Kidney epithelial cell (primary cell): Measurements from ENCODE around the gene ABCA13. TPM values are rescaled to one million over a fixed set of nuclear protein-coding genes. Genes with fewer than 3 reads are reported as not detected.
A peak's percentile ranks its signal among the peaks of the same experiment; 100 is the strongest.

Experiments used
- DNase-seq: peaks from one replicate; pipeline ENCODE4 v3.0.0-alpha.2; 2010; ENCODE audit warnings: low read depth
- H3K27me3 ChIP-seq: 2 replicates; pipeline ENCODE4 v1.6.0; 2011; ENCODE audit warnings: low read length; ENCODE audit not compliant: control insufficient read depth, insufficient read depth
- H3K36me3 ChIP-seq: 2 replicates; pipeline ENCODE4 v1.5.1; 2011; ENCODE audit warnings: low read length; ENCODE audit not compliant: control insufficient read depth, insufficient read depth
- H3K4me3 ChIP-seq: 2 replicates; pipeline ENCODE4 v1.5.1; 2011; ENCODE audit warnings: low read depth, mild to moderate bottlenecking, control low read depth, low read length
- CTCF ChIP-seq: IDR thresholded peaks from 2 replicates; pipeline ENCODE4 v1.5.1; 2011; ENCODE audit warnings: mild to moderate bottlenecking, moderate library complexity, low read length, control low read depth, inconsistent platforms; ENCODE audit not compliant: insufficient read depth, poor library complexity, severe bottlenecking
- total RNA-seq: library from RNA; depleted of rRNA; stranded (reverse); fragments of >200 nt; gene quantifications from 2 replicates; pipeline ENCODE4 v1.2.3, GENCODE V29; 2015

ABCA13 gene
- total RNA-seq, 1 donor from 2014 or later, result 0.71 TPM

GRCh38 chr7:48251766-48252165 lies 80.5 kb downstream of the ABCA13 start:
- DNase-seq, result no peak
- no peak for TF ChIP-seq CTCF
- Histone ChIP-seq H3K27me3 (no peaks in the 10 kb centered on the region), H3K4me3 (no peak overlapping the region), H3K36me3 (no peaks in the 10 kb centered on the region)

GRCh38 chr7:48252995-48253394 lies 81.7 kb downstream of the ABCA13 start:
- Histone ChIP-seq H3K4me3 (no peak overlapping the region), H3K27me3 (no peaks in the 10 kb centered on the region), H3K36me3 (no peaks in the 10 kb centered on the region)
- no peak for DNase-seq
- no peak for TF ChIP-seq CTCF

GRCh38 chr7:48255046-48255445 lies 83.8 kb downstream of the ABCA13 start:
- H3K27me3 ChIP-seq, result no peaks in the 10 kb centered on the region
- no peaks in the 10 kb centered on the region for H3K36me3 ChIP-seq
- DNase-seq, result peak; percentile 31
- no peak overlapping the region for H3K4me3 ChIP-seq
- no peak for TF ChIP-seq CTCF

DNA sequence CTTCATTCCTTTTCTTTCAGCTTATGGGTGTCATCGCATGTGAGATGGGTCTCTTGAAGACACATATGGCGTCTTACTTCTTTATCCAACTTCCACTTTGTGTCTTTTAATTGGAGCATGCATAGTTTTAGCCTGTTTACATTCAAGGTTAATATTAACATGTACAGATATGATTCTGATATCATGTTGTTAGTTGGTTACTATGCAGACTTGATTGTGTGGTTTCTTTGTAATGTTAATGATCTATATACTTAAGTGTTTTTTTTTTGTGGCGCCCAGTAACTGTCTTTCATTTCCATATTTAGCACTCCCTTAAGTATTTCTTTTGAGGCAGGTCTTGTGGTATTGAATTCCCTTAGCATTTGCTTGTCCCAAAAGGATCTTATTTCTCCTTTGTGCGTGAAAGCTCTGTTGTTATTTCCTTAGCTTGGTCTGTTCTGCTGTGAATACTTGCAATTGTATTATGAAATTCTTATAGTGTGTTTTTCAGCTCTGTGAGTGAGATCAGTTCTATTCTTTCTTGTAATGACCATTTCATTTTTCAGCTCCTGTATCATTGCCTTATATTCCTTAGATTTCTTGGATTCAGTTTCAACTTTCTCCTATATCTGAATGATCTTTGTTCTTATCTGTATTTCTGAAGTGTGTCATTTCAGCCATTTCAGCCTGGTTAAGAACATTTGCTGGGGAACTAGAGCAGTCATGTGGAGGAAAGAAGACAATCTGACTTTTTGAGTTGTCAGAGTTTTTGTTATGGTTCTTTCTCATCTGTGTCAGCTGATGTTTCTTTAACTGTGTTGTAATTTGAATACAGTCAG lies 88.4 kb downstream of the ABCA13 start:
- no peaks in the 10 kb centered on the region for H3K36me3 ChIP-seq
- DNase-seq, result no peak
- TF ChIP-seq CTCF, result no peak

DNA sequence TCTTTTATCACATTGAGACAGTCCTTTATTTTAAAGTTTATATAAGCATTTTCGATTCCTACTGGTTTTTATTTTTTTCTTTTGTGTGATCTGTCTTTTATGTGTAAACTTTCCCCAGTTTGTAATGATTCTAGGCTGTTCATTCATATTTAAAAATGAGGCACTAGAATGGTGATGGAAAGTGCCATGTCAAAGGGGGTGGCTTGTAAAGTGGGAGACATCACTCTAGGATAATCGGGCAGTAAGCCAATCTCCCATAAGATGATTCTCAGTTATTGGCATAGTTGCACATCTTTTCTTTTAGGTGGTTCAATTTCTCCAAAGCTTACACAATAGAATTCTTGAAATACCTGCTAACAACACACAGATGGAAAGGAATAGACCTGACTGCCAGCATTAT lies 90.4 kb downstream of the ABCA13 start:
- H3K36me3 ChIP-seq, result no peaks in the 10 kb centered on the region
- no peaks in the 10 kb centered on the region for H3K27me3 ChIP-seq
- no peak for DNase-seq
- TF ChIP-seq CTCF, result no peak
- H3K4me3 ChIP-seq, result no peak overlapping the region

More for the DNA sequence above, 88.4 kb downstream of the ABCA13 start:
- Histone ChIP-seq H3K4me3 (no peak overlapping the region), H3K27me3 (no peaks in the 10 kb centered on the region)
